HepG2 (cell line): ENCODE data around the gene NYNRIN. TPM values are rescaled to one million over a fixed set of nuclear protein-coding genes. Genes with fewer than 3 reads are reported as not detected.
A peak's percentile ranks its signal among the peaks of the same experiment; 100 is the strongest.

Experiments used
- KAT8 ChIP-seq: IDR thresholded peaks from 2 replicates; pipeline ENCODE4 v1.6.1; 2016; ENCODE audit warnings: missing genetic modification reagents, missing compliant biosample characterization
- MAZ ChIP-seq, 2 experiments: sonication (generic) in 1 of 2; formaldehyde crosslinking in 1 of 2; IDR thresholded peaks; 2 replicates each; pipeline versions ENCODE4 v1.5.0 to v1.6.1; 2012 to 2020; ENCODE audit warnings: low read depth in 2 of 2, mild to moderate bottlenecking in 2 of 2, borderline replicate concordance in 1 of 2, improper control_type of control experiment in 1 of 2, low read length in 1 of 2, missing genetic modification reagents in 1 of 2, moderate library complexity in 1 of 2
- SNAPC5 ChIP-seq: sonication (generic); formaldehyde crosslinking; IDR thresholded peaks from 2 replicates; pipeline ENCODE4 v1.8.1; 2023; ENCODE audit warnings: mild to moderate bottlenecking, missing genetic modification reagents, borderline replicate concordance
- SNRNP70 ChIP-seq: fragments of 200-400 bp; formaldehyde crosslinking; IDR thresholded peaks from 2 replicates; pipeline ENCODE4 v1.6.1; 2017; ENCODE audit warnings: mild to moderate bottlenecking, low read depth, low read length, moderate library complexity
- SOX6 ChIP-seq, 2 experiments: fragments of 450-650 bp in 1 of 2; sonication (generic) in 1 of 2; formaldehyde crosslinking in 1 of 2; IDR thresholded peaks; 2 replicates each; pipeline versions ENCODE4 v1.4.0 to v1.6.1; 2017 to 2020; ENCODE audit warnings: antibody characterized with exemption in 1 of 2, mild to moderate bottlenecking in 1 of 2, missing genetic modification reagents in 1 of 2
- TFE3 ChIP-seq: IDR thresholded peaks from 2 replicates; pipeline ENCODE4 v1.6.1; 2016
- TRIM24 ChIP-seq: sonication (generic); formaldehyde crosslinking; IDR thresholded peaks from 2 replicates; pipeline ENCODE4 v1.8.0; 2022; ENCODE audit warnings: mild to moderate bottlenecking, missing genetic modification reagents
- XBP1 ChIP-seq: sonication (generic); formaldehyde crosslinking; IDR thresholded peaks from 2 replicates; pipeline ENCODE4 v1.5.0; 2020; ENCODE audit warnings: missing genetic modification reagents
- YY1 ChIP-seq: IDR thresholded peaks from 2 replicates; pipeline ENCODE4 v1.6.1; 2011; ENCODE audit warnings: low read length, low read depth, moderate library complexity, mild to moderate bottlenecking; ENCODE audit not compliant: insufficient read depth, insufficient replicate concordance
- ZBTB21 ChIP-seq: sonication (generic); formaldehyde crosslinking; IDR thresholded peaks from 2 replicates; pipeline ENCODE4 v1.4.0; 2020; ENCODE audit warnings: missing genetic modification reagents
- ZBTB40 ChIP-seq, 2 experiments: fragments of 450-650 bp in 1 of 2; sonication (generic) in 1 of 2; formaldehyde crosslinking in 1 of 2; IDR thresholded peaks; 2 replicates each; pipeline versions ENCODE4 v1.6.1 to v1.8.0; 2016 to 2022; ENCODE audit warnings: antibody characterized with exemption in 1 of 2, mild to moderate bottlenecking in 1 of 2, missing genetic modification reagents in 1 of 2
- ZNF260 ChIP-seq: sonication (generic); formaldehyde crosslinking; IDR thresholded peaks from 2 replicates; pipeline ENCODE4 v1.4.0; 2020; ENCODE audit warnings: missing genetic modification reagents, low read depth, mild to moderate bottlenecking, borderline replicate concordance
- ZNF3 ChIP-seq: IDR thresholded peaks from 2 replicates; pipeline ENCODE4 v1.7.0; 2017; ENCODE audit warnings: inconsistent platforms
- ZNF337 ChIP-seq: sonication (generic); formaldehyde crosslinking; IDR thresholded peaks from 2 replicates; pipeline ENCODE4 v1.5.1; 2020; ENCODE audit warnings: missing genetic modification reagents, low read depth, mild to moderate bottlenecking, borderline replicate concordance
- ZNF570 ChIP-seq: sonication (generic); formaldehyde crosslinking; IDR thresholded peaks from 2 replicates; pipeline ENCODE4 v1.4.0; 2020; ENCODE audit warnings: mild to moderate bottlenecking, missing genetic modification reagents, borderline replicate concordance
- ZNF619 ChIP-seq: sonication (generic); formaldehyde crosslinking; IDR thresholded peaks from 2 replicates; pipeline ENCODE4 v1.4.0; 2020; ENCODE audit warnings: mild to moderate bottlenecking, missing genetic modification reagents
- ZSCAN31 ChIP-seq: sonication (generic); formaldehyde crosslinking; IDR thresholded peaks from 2 replicates; pipeline ENCODE4 v1.5.0; 2020; ENCODE audit warnings: low read depth, mild to moderate bottlenecking, missing genetic modification reagents
- polyA plus RNA-seq, 8 experiments: library from polyadenylated mRNA; depleted of rRNA in 3 of 8; stranded (reverse) in 7 of 8; unstranded in 1 of 8; fragments of >200 nt; fragmentation: Illumina TruSeq in 4 of 8; extraction: Trizol in 4 of 8; gene quantifications; 2 replicates each; pipeline versions ENCODE4 v1.2.1 to v1.2.3, GENCODE V29; 2011 to 2016; ENCODE audit warnings: low read depth in 4 of 8, missing spikeins in 1 of 8, mixed read lengths in 1 of 8; ENCODE audit not compliant: insufficient read depth in 1 of 8
- total RNA-seq, 5 experiments: library from RNA; depleted of rRNA; stranded (reverse); fragments of >200 nt; fragmentation: Illumina TruSeq; extraction: Trizol; gene quantifications; 2 replicates each; pipeline ENCODE4 v1.2.3, GENCODE V29; 2016; ENCODE audit warnings: low read depth in 1 of 5

NYNRIN gene
- total and polyA plus RNA-seq, 2 of the 13 experiments (the other 11 are each of a cell fraction or from before 2014, with no cell fraction given): 0.63 to 1.1 TPM

GRCh38 chr14:24429395-24430142 lies 30.8 kb downstream of the NYNRIN start, which contains the start of the genes CBLN3 and KHNYN (continued):
- no peak for TF ChIP-seq SNRNP70
- TF ChIP-seq YY1: peak; percentile 42
- TF ChIP-seq ZBTB21: no peak; the same call in none of the 2 replicates
- TF ChIP-seq TFE3 (CRISPR knock-in tag): peak; percentile 62
- TF ChIP-seq ZBTB40 (IDR thresholded peaks at IDR 0.05): no peak
- TF ChIP-seq ZBTB40 (CRISPR knock-in tag; IDR thresholded peaks at IDR 0.05): peak; percentile 92
- no peak; the same call in 1 of the 2 replicates for TF ChIP-seq ZNF260 (CRISPR knock-in tag)
- peak; percentile 79; the same call in 1 of the 2 replicates for TF ChIP-seq MAZ (IDR thresholded peaks at IDR 0.05; ENCODE audit: borderline replicate concordance, low read depth, low read length)
- TF ChIP-seq MAZ (CRISPR knock-in tag; IDR thresholded peaks at IDR 0.05; ENCODE audit: low read depth): peak; percentile 97
- peak; percentile 88 for TF ChIP-seq KAT8 (CRISPR knock-in tag)
- TF ChIP-seq SNAPC5 (CRISPR knock-in tag): peak; percentile 7; the same call in 1 of the 2 replicates
- peak; percentile 98 for TF ChIP-seq ZSCAN31
- TF ChIP-seq TRIM24 (CRISPR knock-in tag): no peak
- TF ChIP-seq XBP1 (CRISPR knock-in tag): no peak
- TF ChIP-seq ZNF619: no peak; the same call in none of the 2 replicates
- TF ChIP-seq ZNF570: no peak
- TF ChIP-seq SOX6 (IDR thresholded peaks at IDR 0.05): no peak
- TF ChIP-seq SOX6 (CRISPR knock-in tag; IDR thresholded peaks at IDR 0.05): peak; percentile 78
- 0 out of 2 replicates have a peak, but pooled peaks have one; percentile 43 for TF ChIP-seq ZNF3 (CRISPR knock-in tag)
- TF ChIP-seq ZNF337 (CRISPR knock-in tag): peak; percentile 94; the same call in 1 of the 2 replicates
